Spinal cord (tissue), 10 donors: ENCODE measurements around the gene TNFRSF14. TPM values are rescaled to one million over a fixed set of nuclear protein-coding genes. Genes with fewer than 3 reads are reported as not detected.

Experiments used
- DNase-seq, 6 donors: peaks; one replicate each; pipeline versions ENCODE4 v3.0.0 to v3.0.0-alpha.2; 2013 to 2015; ENCODE audit warnings: low spot score in 6 of 6, low read depth in 4 of 6
- H3K27ac ChIP-seq: one replicate; pipeline ENCODE4 v1.5.1; 2013; ENCODE audit warnings: low read depth, low read length, control low read depth
- H3K27me3 ChIP-seq: one replicate; pipeline ENCODE4 v1.6.1; 2013; ENCODE audit warnings: low read length; ENCODE audit not compliant: control insufficient read depth, insufficient read depth
- H3K36me3 ChIP-seq: one replicate; pipeline ENCODE4 v1.6.1; 2013; ENCODE audit warnings: low read length; ENCODE audit not compliant: control insufficient read depth, insufficient read depth
- H3K4me1 ChIP-seq: one replicate; pipeline ENCODE4 v1.6.1; 2013; ENCODE audit warnings: low read length; ENCODE audit not compliant: control insufficient read depth, insufficient read depth
- H3K4me3 ChIP-seq: one replicate; pipeline ENCODE4 v1.5.1; 2013; ENCODE audit warnings: low read depth, low read length, control low read depth
- H3K9me3 ChIP-seq: one replicate; pipeline ENCODE4 v1.6.1; 2013; ENCODE audit warnings: low read length; ENCODE audit not compliant: control insufficient read depth, insufficient read depth
- WGBS: methylation state at CpG from one replicate; pipeline ENCODE4 v1.1.5; 2013; ENCODE audit warnings: missing lambda C conversion rate; ENCODE audit not compliant: insufficient coverage; 5-methylcytosine and 5-hydroxymethylcytosine counted together
- polyA plus RNA-seq, 2 donors: library from polyadenylated mRNA; unstranded; fragments of 120-200 nt; gene quantifications; one replicate each; pipeline ENCODE4 v1.2.1, GENCODE V29; 2013; ENCODE audit not compliant: insufficient read length in 2 of 2
- total RNA-seq, 2 donors: library from RNA; depleted of rRNA in 1 of 2; stranded (reverse); fragments of 120-200 nt in 1 of 2; fragments of >200 nt in 1 of 2; gene quantifications; one replicate each; pipeline versions ENCODE4 v1.2.3 to v1.2.4, GENCODE V29; 2013 to 2014
- donor health status: healthy.

TNFRSF14 gene
- total and polyA plus RNA-seq, 4 donors = 7.2 to 20.4 (median 12.3) TPM

GRCh38 chr1:2611621-2612437, 55.7 kb downstream of the TNFRSF14 start:
- Histone ChIP-seq H3K4me1 (peaks cover 41% of the 10 kb centered on the region), H3K27ac (no peak overlapping the region), H3K36me3 (no peaks in the 10 kb centered on the region), H3K9me3 (peaks cover 4% of the 10 kb centered on the region), H3K27me3 (no peaks in the 10 kb centered on the region), H3K4me3 (no peak overlapping the region)
- DNase-seq = no peak
- 84% methylated on average over 17 of the region's 19 CpGs for WGBS

GRCh38 chr1:2612591-2613365, 56.6 kb downstream of the TNFRSF14 start:
- WGBS = 79% methylated on average over 11 of the region's 11 CpGs
- DNase-seq = no peak
- Histone ChIP-seq H3K27me3 (no peaks in the 10 kb centered on the region), H3K9me3 (peaks cover 4% of the 10 kb centered on the region), H3K27ac (no peak overlapping the region), H3K4me1 (peaks cover 31% of the 10 kb centered on the region), H3K4me3 (no peak overlapping the region), H3K36me3 (no peaks in the 10 kb centered on the region)

Other genes with a start within 250 kb of the TNFRSF14 start
- 10 to 100 TPM in 1 of 2 donors, 1 to 10 TPM in 1; 8.4 to 17.5 TPM for gene MORN1, start 164.8 kb upstream of the TNFRSF14 start, total RNA-seq
- gene MORN1, start 164.8 kb upstream of the TNFRSF14 start, polyA plus RNA-seq = 10 to 100 TPM; 10.6 to 15.0 TPM
- 10 to 100 TPM; 48.8 to 83.6 TPM for gene RER1, start 164.5 kb upstream of the TNFRSF14 start, total RNA-seq
- 100 to 1,000 TPM in 1 of 2 donors, 10 to 100 TPM in 1; 95.9 to 118 TPM for gene RER1, start 164.5 kb upstream of the TNFRSF14 start, polyA plus RNA-seq
- 10 to 100 TPM; 17.7 to 28.3 TPM for gene PEX10, start 143.8 kb upstream of the TNFRSF14 start, total RNA-seq
- 10 to 100 TPM; 35.1 to 36.9 TPM for gene PEX10, start 143.8 kb upstream of the TNFRSF14 start, polyA plus RNA-seq
- 1 to 10 TPM; 3.3 to 7.1 TPM for gene PLCH2, start 80.1 kb upstream of the TNFRSF14 start, total RNA-seq
- 10 to 100 TPM; 17.2 to 19.0 TPM for gene PLCH2, start 80.1 kb upstream of the TNFRSF14 start, polyA plus RNA-seq
- gene PANK4, start 29.8 kb upstream of the TNFRSF14 start, total RNA-seq = 10 to 100 TPM; 25.7 to 29.0 TPM
- gene PANK4, start 29.8 kb upstream of the TNFRSF14 start, polyA plus RNA-seq = 10 to 100 TPM; 35.5 to 37.9 TPM
- gene HES5, start 26.1 kb upstream of the TNFRSF14 start, total RNA-seq = 10 to 100 TPM; 13.1 to 14.1 TPM
- 10 to 100 TPM; 24.1 to 28.6 TPM for gene HES5, start 26.1 kb upstream of the TNFRSF14 start, polyA plus RNA-seq
- gene PRXL2B, start 30.4 kb downstream of the TNFRSF14 start, total RNA-seq = 10 to 100 TPM; 19.0 to 21.1 TPM
- gene PRXL2B, start 30.4 kb downstream of the TNFRSF14 start, polyA plus RNA-seq = 10 to 100 TPM; 82.8 to 85.9 TPM
- 1 to 10 TPM; 2.9 to 3.9 TPM for gene MMEL1, start 76.6 kb downstream of the TNFRSF14 start, total RNA-seq
- 1 to 10 TPM; 2.3 TPM for gene MMEL1, start 76.6 kb downstream of the TNFRSF14 start, polyA plus RNA-seq
- under 1 TPM; 0.10 to 0.99 TPM for gene TTC34, start 245.3 kb downstream of the TNFRSF14 start, total RNA-seq
- gene TTC34, start 245.3 kb downstream of the TNFRSF14 start, polyA plus RNA-seq = 1 to 10 TPM; 1.2 to 1.6 TPM